Hepatic stellate cell (primary cell): Measurements from ENCODE around the gene IL36RN.

Experiments
- DNase-seq: peaks from one replicate; pipeline ENCODE4 v3.0.0; 2011; ENCODE audit warnings: low spot score

The IL36RN gene

DNA sequence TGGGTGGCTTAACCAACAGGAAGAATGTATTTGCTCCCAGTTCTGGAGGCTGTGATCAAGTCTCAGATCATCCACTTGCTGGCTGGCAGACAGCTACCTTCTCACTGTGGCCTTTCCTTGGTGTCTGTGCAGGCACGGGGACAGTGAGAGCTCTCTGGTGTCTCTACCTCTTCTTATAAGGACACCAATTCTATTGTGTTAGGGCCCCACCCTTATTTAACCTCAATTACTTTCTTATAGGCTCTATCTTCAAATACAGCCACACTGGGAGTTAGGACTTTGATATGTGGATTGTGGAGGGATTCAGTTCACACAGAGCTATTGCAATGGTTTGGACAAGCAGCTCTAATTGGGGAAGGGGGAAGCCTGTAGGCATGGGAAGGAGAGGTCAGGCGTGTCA is 43.1 kb downstream of the IL36RN start:
- DNase-seq = no peak

DNA sequence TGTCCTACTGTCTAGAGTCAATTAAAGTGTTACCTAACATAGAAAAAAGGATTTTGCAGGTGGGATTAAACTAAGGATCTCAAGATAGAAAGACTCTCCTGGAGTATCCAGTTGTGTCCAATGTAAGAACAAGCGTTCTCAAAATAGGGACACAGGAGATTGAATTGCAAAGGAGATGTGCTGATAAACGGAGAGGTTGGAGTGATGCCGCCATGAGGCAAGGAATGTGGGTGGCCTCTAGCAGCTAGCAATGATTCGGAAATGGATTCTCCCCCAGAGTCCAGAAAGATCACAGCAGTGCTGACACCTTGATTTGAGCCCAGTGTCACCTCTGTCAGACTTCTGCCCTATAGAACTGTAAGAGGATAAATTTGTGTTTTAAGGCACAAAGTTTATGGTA is 44.3 kb downstream of the IL36RN start:
- no peak for DNase-seq

DNA sequence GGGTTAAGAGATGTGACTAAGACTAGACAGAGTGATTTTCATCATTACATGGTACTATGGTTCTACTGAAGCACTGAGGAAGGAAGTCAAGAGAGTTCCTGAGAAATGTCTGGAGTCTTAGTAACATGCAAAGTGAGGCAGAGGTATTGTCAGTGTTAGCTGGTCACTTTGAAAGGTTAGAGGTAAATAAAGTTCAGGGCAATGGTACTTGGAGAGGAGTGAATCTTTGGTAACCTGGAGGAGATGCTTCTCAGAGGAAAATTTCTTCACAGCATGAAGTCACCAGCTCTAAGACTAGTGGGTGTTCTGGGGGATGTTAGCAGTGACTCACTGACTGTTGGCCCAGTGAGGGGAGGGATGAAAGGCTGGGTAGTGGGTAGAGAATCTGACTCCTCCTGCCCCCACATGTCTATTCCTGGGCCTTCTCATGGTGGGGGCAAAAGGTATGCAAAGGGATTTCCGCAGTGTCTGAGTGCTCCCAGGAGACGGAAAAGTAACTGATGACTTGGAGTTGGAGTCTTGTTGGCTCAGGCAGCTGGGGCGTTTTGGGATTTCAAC is 45.1 kb downstream of the IL36RN start:
- DNase-seq = no peak

DNA sequence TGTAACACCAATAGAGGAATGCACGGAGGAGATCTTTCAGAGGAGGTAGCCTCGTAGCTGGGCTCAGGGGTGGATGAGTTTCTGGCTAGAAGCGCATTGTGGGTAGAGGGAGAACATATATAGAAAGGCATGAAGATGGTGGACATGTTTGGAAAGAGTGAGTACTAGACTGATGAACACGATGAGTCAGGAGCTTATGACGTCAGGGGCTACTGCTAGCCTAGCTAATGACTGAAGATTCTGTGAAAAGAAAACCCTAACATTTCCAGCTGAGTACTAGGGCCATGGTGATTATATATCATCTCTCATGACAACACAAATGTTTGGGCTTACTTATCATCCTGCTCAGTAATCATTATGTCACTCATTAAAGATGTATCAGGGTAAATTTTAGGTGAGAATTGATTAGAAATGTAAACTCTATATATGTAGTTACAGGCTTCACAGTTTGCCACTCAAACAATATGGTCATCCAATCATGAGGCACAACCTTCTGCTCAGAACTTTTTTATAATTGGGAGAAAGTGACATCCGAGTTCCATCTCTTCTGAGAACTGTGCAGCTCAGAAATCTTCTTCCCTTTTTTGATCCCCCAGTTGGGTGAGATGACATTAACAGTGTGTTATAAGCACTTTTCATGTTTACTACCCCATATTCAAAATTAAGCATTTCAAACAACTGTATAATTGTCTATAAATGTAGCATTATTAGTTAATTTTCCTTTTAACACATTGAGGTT is 46.2 kb downstream of the IL36RN start:
- DNase-seq = no peak

DNA sequence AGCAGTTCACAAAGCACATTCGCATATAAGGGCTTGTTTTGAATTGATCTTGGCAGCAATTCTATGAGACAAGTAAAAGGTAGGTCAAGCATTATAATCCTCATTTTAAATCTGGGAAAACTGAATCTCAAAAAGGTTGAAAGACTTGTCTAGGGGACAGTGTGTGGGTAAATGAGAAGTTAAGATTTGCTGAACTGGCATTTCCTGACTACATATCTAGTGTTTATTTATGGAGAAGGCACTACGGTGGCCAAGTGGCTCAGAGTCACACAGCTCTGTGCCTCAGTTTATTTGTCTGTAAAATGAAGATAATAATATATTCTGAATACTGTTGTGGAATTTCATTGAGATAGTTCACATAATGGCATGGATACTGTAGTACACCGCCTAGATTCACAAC is 52.1 kb downstream of the IL36RN start:
- no peak for DNase-seq

DNA sequence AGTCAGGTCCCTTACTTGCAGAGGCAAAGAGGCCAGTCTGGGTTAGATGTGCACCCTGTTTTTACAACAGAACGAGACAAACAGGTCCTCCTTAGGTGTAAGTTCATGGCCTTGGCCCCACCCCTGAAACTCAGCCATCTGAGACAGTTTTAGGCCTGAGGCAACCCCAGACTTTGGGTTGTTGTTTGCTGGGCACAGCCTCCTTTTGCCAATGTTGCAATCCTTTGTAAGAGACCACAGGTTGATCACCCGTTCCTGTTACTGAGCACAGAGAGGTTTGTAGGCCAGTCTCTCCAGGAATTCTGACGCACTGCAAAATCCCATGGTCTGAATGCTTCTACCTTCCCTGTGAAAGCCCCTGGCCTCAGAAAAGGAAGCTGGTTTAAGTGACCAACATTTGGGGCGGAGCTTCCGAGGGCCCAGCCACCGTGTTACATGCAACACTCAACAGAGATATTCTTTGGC is 52.9 kb downstream of the IL36RN start:
- DNase-seq = no peak

DNA sequence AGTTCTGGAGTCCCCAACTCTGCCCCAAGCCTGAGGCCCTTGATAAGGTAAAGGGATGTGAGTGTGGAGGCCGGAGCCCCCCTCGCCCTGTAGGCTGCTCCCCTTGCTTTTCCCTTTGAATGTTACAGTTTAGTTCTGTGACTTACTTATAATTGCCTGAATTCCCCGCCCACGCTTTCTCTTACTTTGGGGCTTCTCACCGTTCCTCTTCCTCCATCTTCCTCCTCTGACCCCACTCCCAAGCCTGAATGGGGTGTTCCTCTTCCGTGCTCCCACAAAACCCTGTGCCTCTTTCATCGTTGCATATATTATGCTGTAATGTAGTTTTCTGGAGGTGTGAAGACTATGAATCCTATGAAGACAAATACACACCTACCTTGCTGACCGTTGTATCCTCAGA is 53.4 kb downstream of the IL36RN start:
- no peak for DNase-seq

DNA sequence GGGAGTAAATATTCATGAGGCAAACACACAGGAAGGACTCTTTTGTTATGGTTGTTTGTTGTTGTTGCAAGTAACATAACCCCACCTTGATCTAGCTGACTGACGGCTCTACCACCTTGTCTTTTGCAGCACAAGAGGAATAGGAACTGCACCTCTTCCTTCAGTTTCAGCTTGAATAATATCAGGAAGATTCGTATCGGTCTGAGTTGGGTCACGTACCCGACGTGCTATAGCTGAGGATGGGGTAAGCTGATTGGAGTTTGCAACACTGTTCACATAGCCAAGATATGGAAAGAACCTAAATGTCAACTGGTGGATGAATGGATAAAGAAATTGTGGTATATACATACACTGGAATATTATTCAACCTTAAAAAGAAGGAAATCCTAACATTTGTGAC is 53.9 kb downstream of the IL36RN start:
- DNase-seq = no peak

DNA sequence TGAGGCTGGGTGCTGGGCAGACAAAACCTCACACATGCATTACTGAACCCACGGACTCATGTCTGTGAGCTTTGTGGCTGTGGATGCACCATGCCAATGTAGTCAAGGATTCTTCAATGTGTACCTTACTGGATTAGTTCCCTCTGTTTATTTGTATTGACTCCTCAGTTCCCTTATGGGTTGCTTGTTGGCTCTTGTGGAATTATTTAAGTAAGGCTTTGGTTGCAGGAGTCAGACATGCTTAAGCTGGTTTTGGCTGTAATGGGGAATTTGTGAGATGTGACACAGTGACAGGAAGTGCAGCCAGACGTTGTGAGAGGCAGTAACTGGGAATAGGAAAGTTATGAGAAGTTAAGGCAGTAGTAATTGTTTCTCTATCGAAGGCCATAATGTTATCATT is 54.8 kb downstream of the IL36RN start:
- DNase-seq = no peak
